HG03095 (cell line): Measurements from ENCODE around the gene TMCC2.
"Not testable (repeated sequence)": the region's sequence is repeated elsewhere in the genome, so short reads cannot be mapped to it uniquely, and the experiment has no call there.

ENCODE experiments used
- ATAC-seq: cut with Tn5 transposase; IDR thresholded peaks from one replicate; pipeline ENCODE4 v1.9.1; 2021; ENCODE audit warnings: moderate library complexity; ENCODE audit not compliant: unreplicated experiment

The TMCC2 gene

DNA sequence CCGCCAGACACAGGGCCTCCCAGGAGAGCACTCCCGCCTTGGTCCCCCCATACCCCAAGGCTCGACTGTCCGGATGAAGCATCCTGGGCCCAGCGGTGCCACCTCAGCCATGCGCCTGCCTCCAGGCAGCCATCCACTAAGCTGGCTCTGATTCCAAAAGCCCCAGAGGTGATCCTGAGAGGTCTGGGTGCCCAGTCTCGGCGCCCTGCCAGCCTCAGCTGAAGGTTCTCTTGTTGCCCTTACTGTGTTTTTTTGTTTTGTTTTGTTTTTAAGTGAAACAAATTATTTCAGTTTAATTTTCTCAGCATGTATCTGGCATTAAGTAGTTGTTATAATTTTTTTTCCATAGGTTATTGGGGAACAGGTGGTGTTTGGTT, 48.9 kb downstream of the TMCC2 start:
- no peak for ATAC-seq

DNA sequence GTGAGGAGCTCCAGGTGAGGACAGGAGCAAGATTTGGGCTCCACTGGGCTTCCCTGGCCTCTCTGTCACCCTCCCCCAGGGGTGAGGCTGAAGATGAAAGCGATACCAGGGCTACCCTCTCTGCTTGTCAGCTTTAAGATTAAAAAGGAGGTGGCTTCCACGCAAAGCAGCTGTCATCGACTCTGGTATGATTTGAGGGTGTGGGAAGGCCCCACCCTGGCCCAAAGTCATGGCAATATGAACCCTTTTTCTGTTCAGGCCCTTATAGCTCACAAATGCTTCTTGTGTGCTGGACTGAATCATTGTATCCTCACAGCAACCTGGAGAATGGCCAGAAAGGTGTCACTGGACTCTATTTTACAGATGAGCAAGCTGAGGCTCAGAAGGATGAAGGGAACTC, 52.2 kb downstream of the TMCC2 start:
- no peak for ATAC-seq

DNA sequence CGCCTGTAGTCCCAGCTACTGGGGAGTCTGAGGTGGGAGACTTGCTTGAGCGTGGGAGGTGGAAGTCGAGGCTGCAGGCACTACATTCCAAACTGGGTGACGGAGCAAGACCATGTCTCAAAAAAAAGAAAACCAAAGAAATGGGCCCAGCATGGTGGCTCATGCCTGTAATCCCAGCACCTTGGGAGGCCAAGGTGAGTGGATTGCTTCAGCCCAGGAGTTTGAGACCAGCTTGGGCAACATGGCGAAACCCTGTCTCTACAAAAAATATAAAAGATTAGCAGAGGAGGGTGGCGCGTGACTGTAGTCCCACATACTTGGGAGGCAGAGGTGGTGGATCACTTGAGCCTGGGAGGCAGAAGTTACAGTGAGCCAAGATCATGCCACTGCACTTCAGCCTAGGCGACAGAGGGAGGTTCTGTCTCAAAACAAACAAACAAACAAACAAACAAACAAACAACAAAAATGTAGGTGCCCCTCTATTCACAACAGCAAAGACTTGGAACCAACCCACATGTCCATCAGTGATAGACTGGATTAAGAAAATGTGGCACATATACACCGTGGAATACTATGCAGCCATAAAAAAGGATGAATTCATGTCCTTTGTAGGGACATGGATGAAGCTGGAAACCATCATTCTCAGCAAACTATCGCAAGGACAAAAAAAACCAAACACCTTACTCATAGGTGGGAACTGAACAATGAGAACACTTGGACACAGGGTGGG, 53.1 kb downstream of the TMCC2 start:
- not testable (repeated sequence) for ATAC-seq

GRCh38 chr1:205283270-205284147, 55.8 kb downstream of the TMCC2 start:
- ATAC-seq = no peak

DNA sequence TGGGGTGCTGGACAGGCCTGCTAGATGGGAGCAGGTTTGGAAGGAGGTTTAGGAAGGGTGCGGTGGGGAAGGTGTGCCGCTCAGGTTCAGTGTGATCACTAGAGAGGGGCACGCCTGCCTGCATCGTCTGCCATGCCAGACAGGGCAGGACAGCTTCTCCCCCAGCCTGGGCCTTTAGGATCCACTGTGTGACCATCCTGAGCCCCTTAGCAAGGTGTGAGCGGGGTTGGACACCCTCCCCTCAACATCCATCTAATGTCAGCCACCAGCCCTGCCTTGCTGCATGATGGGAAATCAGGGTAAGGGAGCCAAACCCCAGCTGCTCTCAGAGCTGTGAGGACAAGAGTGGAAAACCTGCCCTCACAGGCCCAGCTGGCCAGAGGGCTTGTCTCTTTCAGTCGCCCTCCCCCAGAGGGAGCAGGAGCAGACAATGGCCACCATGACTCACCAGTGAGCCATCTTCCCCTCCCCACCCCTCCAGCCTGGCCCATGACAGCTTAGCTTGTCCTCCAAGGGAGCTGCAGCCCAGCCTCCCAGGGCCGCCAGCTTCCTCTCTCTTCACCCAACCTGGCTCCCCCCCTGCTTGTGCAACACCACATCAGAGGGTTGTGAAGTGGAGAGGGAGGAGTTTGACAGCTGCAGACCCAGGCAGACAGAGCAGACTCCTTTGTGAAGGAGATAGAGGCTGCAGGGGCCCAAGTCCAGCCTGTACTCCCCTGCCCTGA, 56.8 kb downstream of the TMCC2 start:
- no peak for ATAC-seq

GRCh38 chr1:205285381-205286101, 57.8 kb downstream of the TMCC2 start:
- peak; percentile 27 for ATAC-seq

GRCh38 chr1:205286335-205286950, 58.7 kb downstream of the TMCC2 start:
- no peak for ATAC-seq

DNA sequence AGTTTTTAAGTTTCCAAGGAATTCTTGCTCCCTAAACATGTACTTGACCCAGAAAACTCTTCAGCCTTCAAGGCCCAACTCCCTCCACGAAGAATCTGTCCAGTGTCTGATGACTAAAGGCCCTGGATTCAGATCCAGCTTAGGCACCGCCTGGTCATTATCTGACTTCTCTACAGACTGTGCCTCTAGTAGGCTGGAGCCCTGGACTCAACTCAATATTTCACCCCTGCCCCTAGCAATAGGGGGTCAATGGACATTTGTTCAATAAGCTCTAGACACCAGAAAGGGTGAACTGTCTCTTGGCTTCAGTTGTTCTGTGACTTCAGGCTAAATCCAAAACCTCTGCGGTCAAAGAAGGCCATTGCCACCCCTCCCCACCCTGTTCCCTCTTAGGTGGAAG, 59.3 kb downstream of the TMCC2 start:
- no peak for ATAC-seq

DNA sequence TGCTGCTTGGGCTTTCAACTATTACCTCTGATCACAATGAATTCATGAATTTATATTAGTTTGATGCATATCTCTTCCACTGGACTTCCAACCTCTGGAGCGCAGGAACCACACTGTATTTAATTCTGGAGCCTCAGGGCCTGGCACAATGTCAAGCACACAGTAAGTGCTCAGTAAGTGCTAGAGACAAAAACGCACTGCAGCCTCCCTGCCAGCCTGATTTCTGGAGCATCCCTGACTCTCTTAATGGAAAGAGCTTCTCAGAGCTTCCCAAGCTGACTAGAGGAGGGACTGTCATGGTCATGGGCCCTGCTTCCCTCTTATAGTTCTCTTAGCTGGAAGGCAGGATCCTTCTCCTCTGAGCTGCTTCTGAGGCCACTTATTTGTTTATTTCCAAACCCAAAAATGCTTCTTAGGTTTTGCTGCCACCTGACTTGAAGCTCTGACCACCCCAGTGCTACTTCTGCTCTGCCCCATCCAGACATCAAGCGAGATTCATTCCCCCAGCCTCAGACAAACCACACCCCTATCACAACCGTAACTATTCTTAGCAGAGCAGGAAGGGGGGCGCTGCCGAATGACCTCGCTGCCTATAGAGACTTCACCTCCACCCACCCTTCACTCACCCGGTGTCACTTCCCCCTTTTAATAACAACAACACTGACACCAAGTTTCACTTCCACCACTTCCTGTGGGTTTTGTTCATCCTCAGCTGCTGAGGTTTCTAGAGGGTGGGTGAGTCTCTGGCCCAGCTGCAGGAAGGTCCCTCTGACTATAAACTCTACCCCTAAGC, 60.2 kb downstream of the TMCC2 start:
- peak; percentile 78 for ATAC-seq

GRCh38 chr1:205291596-205291995, 63.9 kb downstream of the TMCC2 start:
- ATAC-seq = no peak

DNA sequence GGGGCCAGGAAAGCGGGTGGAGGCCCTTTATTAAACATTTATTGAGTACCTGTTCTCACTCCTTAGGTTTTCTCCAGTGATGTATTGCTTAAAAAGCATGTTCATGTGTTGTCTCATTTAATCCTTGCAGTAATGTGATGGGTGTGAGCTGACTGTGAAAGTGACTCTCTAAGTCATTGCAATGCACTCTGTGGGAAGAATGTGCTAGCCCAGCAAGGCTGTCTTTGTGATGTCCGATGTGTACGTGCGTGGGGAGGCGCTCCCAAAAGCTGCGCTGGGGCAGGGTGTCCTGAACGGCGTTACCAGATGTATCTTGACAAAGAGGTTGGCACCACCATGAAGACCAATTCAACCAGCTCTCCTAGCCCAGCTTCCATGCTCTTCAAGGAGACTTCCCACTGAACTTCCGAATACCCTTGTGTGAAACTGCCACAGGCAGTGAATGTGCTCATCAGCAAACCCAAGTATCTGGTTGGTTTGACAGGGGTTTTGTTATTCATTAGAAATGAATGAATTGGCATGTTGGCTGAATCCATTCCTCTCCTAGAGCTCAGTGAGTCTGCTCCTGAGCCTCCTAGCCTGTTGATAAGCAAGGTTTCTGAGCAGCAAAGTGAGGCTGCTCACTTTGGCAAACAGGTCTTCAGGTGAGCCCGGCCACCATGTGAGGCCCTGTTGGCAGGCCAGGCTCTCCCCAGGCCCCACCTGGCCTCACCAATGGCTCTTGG, 65.8 kb downstream of the TMCC2 start:
- ATAC-seq = no peak

DNA sequence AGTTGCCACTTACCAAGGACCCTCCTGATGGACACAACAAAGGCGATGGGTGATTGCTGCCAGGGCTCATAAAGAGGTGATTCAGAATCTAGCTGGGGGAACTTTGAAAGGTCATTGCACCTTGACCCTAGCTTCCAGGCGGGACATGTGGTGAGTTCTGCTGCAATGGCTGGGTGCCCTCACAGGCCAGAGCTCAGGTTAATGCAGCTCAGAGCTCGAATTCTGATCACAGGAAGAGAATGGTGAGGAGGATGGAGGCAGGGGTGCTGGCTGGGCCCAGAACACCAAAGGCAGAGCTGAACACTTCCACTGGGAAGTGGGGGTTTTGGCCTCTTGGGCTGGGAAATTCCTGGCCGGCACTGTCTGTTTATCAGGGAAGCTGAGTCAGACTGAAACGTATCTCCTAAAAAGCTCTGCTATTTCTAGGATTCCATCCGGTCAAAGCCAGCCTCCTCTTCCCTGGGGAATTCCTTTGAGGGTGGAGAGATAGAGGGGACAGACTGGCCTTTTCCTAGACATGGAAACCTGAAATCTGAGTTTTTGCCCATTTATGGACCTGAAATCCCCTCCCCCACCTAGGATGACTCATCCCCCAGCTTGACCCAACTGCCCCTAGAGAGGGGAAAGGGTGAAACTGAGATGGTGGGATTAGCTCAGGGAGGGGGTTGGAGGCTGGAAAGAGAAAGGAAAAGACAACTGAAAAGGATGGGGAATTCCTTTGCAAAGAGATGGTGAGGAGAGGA, 66.6 kb downstream of the TMCC2 start:
- no peak for ATAC-seq

DNA sequence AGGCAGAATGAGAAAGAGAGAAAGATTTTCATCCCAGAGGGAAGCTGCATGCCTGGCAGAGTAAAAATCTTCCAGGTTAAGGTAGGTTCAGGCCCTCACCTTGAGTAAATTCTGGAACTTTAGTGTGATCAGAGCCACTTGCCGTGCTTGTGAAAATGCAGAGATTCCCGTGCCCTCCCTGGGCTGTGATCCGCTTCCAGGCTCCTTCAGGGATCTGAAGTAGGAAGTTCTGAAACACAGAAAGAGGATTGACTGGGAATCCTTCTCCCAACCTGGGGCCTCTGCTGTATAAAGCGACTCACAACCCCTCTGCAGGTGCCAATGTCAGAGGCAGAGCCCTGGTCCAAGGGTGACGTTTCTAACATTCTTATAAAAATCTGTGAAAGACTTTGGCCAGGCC, 67.2 kb downstream of the TMCC2 start:
- no peak for ATAC-seq

DNA sequence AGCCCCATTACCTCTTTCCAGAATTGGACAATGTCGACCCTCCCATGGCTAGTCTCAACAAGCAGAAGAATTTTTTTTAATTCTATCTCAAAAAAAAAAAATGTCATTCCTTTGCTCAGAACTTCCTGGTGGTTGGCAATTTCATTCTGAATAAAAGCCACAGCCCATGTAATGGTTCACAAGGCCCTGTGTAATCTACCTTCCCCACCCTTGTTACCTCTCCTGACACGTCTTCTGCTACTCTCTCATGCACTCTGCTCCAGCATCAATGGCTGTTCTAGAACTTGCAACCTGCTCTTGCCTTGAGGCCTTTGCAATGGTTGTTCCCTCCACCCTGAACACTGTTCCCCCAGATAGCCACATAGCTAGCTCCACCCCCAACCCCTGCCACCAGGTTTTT, 68.4 kb downstream of the TMCC2 start:
- ATAC-seq = no peak

DNA sequence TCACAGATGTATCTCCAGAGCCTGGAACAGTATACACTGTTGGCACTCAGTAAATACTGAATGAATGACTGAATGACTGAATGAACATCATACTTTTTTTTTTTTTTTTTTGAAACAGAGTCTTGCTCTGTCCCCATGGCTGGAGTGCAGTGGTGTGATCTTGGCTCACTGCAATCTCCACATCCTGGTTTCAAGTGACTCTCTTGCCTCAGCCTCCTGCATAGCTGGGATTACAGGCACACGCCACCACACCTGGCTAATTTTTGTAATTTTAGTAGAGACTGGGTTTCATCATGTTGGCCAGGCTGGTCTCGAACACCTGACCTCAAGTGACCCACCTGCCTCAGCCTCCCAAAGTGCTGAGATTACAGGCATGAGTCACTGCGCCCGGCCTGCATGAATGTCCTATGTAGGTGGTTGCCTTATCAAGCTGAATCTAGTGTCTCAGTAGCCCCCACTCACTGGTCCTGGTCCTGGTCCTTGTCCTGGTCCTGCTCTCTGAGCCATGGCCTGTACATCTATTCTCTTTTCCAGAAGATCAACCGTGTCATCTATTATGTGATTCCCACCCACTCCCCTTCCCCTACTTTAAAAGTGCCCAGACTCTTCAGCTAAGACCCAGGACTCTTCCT, 69.9 kb downstream of the TMCC2 start:
- ATAC-seq = not testable (repeated sequence)

DNA sequence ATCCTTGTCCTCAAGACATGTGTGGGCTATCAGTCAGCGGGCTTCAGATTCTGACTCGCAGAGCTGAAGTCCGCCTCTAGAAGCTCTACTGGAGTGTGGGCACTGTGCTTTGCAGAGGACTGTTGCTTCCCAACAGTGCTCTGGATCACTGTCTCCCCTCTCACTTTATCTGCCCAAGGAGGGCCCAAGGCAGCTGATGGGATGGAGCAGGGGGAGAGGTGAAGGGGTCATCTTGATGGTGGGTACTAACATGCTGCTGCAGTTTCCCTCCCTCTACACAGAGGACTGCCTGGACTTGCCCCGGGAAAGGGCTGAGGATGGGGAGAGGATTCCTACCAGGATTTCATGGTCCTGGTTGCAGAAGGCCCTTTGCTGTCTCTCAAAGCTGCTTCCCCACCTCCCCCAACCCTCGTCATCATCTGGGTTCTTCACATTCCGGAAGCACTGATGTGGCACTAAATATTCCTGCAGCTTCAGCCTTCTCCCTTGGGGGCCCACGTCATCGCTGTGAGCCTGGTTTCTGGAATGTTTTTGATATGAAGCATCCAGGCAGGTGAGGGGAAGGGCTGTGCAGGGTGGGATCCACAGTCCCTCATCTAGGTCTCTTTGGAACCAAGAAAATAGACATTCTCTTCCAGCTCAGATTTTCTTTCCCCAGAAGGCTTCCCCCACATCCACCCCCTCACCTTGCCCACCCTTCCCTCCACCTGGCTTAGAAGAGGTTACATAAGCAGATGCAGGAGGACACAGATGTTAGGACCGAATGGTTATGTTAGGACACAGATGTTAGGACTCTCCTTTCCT, 70.6 kb downstream of the TMCC2 start:
- ATAC-seq = no peak

GRCh38 chr1:205300149-205300548, 72.4 kb downstream of the TMCC2 start:
- no peak for ATAC-seq
